Trophoblast cell (in vitro differentiated cells and primary cell): ENCODE measurements around the gene OTOG.

ENCODE experiments used
- DNase-seq, 2 donors: peaks; one replicate each; pipeline ENCODE4 v3.0.0-alpha.2; 2016
- H2AFZ ChIP-seq: 2 replicates; pipeline ENCODE4 v1.6.1; 2013; ENCODE audit warnings: low read length, moderate library complexity, mild to moderate bottlenecking; ENCODE audit not compliant: insufficient read depth, poor library complexity
- H2AK5ac ChIP-seq: 2 replicates; pipeline ENCODE4 v1.6.1; 2013; ENCODE audit warnings: mild to moderate bottlenecking, low read length
- H2BK120ac ChIP-seq: 2 replicates; pipeline ENCODE4 v1.6.1; 2013; ENCODE audit warnings: low read length, mild to moderate bottlenecking, moderate library complexity; ENCODE audit not compliant: insufficient read depth, poor library complexity
- H2BK12ac ChIP-seq: 2 replicates; pipeline ENCODE4 v1.6.1; 2013; ENCODE audit warnings: mild to moderate bottlenecking, low read length, moderate library complexity
- H2BK5ac ChIP-seq: 2 replicates; pipeline ENCODE4 v1.6.1; 2013; ENCODE audit warnings: low read length, low read depth, moderate library complexity, mild to moderate bottlenecking; ENCODE audit not compliant: poor library complexity
- H3K14ac ChIP-seq: 2 replicates; pipeline ENCODE4 v1.6.1; 2013; ENCODE audit warnings: mild to moderate bottlenecking, low read length
- H3K18ac ChIP-seq: 2 replicates; pipeline ENCODE4 v1.6.1; 2013; ENCODE audit warnings: mild to moderate bottlenecking, low read length
- H3K23ac ChIP-seq: 2 replicates; pipeline ENCODE4 v1.6.1; 2013; ENCODE audit warnings: low read length
- H3K27ac ChIP-seq: 2 replicates; pipeline ENCODE4 v1.5.1; 2013; ENCODE audit warnings: low read depth, mild to moderate bottlenecking, inconsistent platforms, low read length, moderate library complexity
- H3K27me3 ChIP-seq: 2 replicates; pipeline ENCODE4 v1.6.1; 2013; ENCODE audit warnings: inconsistent platforms, mild to moderate bottlenecking, low read length, moderate library complexity; ENCODE audit not compliant: insufficient read depth
- H3K36me3 ChIP-seq, 2 experiments: 1 replicate in 1 of 2; 2 replicates in 1 of 2; pipeline ENCODE4 v1.6.1; 2013; ENCODE audit warnings: low read length in 2 of 2, mild to moderate bottlenecking in 2 of 2, moderate library complexity in 1 of 2; ENCODE audit not compliant: insufficient read depth in 2 of 2, control insufficient read depth in 1 of 2
- H3K4ac ChIP-seq: 2 replicates; pipeline ENCODE4 v1.6.1; 2013; ENCODE audit warnings: low read depth, mild to moderate bottlenecking, low read length, moderate library complexity
- H3K4me1 ChIP-seq, 2 experiments: 1 replicate in 1 of 2; 2 replicates in 1 of 2; pipeline ENCODE4 v1.6.1; 2013; ENCODE audit warnings: low read length in 2 of 2, mild to moderate bottlenecking in 2 of 2, moderate library complexity in 1 of 2; ENCODE audit not compliant: insufficient read depth in 2 of 2, control insufficient read depth in 1 of 2
- H3K4me2 ChIP-seq: 2 replicates; pipeline ENCODE4 v1.6.1; 2013; ENCODE audit warnings: inconsistent platforms, mild to moderate bottlenecking, low read length, moderate library complexity
- H3K4me3 ChIP-seq: 2 replicates; pipeline ENCODE4 v1.5.1; 2013; ENCODE audit warnings: mild to moderate bottlenecking, low read depth, low read length, inconsistent platforms
- H3K79me1 ChIP-seq: one replicate; pipeline ENCODE4 v1.6.1; 2013; ENCODE audit warnings: low read length
- H3K79me2 ChIP-seq: 2 replicates; pipeline ENCODE4 v1.6.1; 2013; ENCODE audit warnings: low read length, mild to moderate bottlenecking; ENCODE audit not compliant: control insufficient read depth, insufficient read depth, poor library complexity
- H3K9ac ChIP-seq: 2 replicates; pipeline ENCODE4 v1.6.1; 2013; ENCODE audit warnings: mild to moderate bottlenecking, low read length
- H3K9me3 ChIP-seq: 2 replicates; pipeline ENCODE4 v1.6.1; 2013; ENCODE audit warnings: low read depth, mild to moderate bottlenecking, control low read depth, inconsistent platforms, low read length; ENCODE audit not compliant: insufficient read depth
- H4K12ac ChIP-seq: 2 replicates; pipeline ENCODE4 v1.6.1; 2013; ENCODE audit warnings: low read depth, mild to moderate bottlenecking, low read length, moderate library complexity
- H4K8ac ChIP-seq: 2 replicates; pipeline ENCODE4 v1.6.1; 2013; ENCODE audit warnings: low read depth, mild to moderate bottlenecking, low read length, moderate library complexity
- H4K91ac ChIP-seq: one replicate; pipeline ENCODE4 v1.6.1; 2013; ENCODE audit warnings: low read depth, mild to moderate bottlenecking, low read length, moderate library complexity
- WGBS: extraction: QIAGEN DNeasy Blood & Tissue Kit; methylation state at CpG from one replicate; pipeline ENCODE4 v1.1.7; 2013; ENCODE audit warnings: missing lambda C conversion rate; ENCODE audit not compliant: insufficient read length, insufficient coverage; ENCODE audit errors: extremely low coverage; 5-methylcytosine and 5-hydroxymethylcytosine counted together

The OTOG gene

GRCh38 chr11:17510507-17511206 is 36.4 kb upstream of the OTOG start:
- no peak overlapping the region for H3K9ac ChIP-seq
- H3K36me3 ChIP-seq, result no peaks in the 10 kb centered on the region
- DNase-seq, result no peak
- no peak overlapping the region for H3K23ac ChIP-seq
- H3K27ac ChIP-seq, result no peak overlapping the region
- H4K12ac ChIP-seq, result no peak overlapping the region
- H2AK5ac ChIP-seq, result no peak overlapping the region
- H3K4ac ChIP-seq, result no peak overlapping the region
- H4K8ac ChIP-seq, result no peak overlapping the region
- no peak overlapping the region for H3K14ac ChIP-seq
- no peak overlapping the region for H2BK5ac ChIP-seq
- no peaks in the 10 kb centered on the region for H3K79me2 ChIP-seq
- H3K4me3 ChIP-seq, result no peak overlapping the region
- H3K9me3 ChIP-seq, result peaks cover 1% of the 10 kb centered on the region
- no peaks in the 10 kb centered on the region for H3K27me3 ChIP-seq
- no peak overlapping the region for H4K91ac ChIP-seq
- H2BK12ac ChIP-seq, result no peak overlapping the region
- WGBS, result no CpG with 5 or more reads among the region's 4 CpGs
- no peak overlapping the region for H3K18ac ChIP-seq
- H3K4me2 ChIP-seq, result no peak overlapping the region
- no peak overlapping the region for H2AFZ ChIP-seq
- no peaks in the 10 kb centered on the region for H3K79me1 ChIP-seq
- H2BK120ac ChIP-seq, result no peak overlapping the region
- H3K4me1 ChIP-seq, result no peaks in the 10 kb centered on the region

- no peaks in the 10 kb centered on the region for H3K36me3 ChIP-seq
- WGBS, result no CpG with 5 or more reads among the region's 3 CpGs
- no peak overlapping the region for H3K23ac ChIP-seq
- H3K4me1 ChIP-seq, result no peaks in the 10 kb centered on the region
- no peaks in the 10 kb centered on the region for H3K79me1 ChIP-seq
- H3K9me3 ChIP-seq, result peaks cover 1% of the 10 kb centered on the region
- no peak overlapping the region for H3K4me3 ChIP-seq
- no peak overlapping the region for H3K18ac ChIP-seq
- H2AK5ac ChIP-seq, result no peak overlapping the region
- H2BK5ac ChIP-seq, result no peak overlapping the region
- no peak overlapping the region for H3K4ac ChIP-seq
- no peak overlapping the region for H3K27ac ChIP-seq
- H3K14ac ChIP-seq, result no peak overlapping the region
- H4K91ac ChIP-seq, result no peak overlapping the region
- no peaks in the 10 kb centered on the region for H3K79me2 ChIP-seq
- no peaks in the 10 kb centered on the region for H3K27me3 ChIP-seq
- no peak overlapping the region for H4K12ac ChIP-seq
- no peak overlapping the region for H2AFZ ChIP-seq
- no peak overlapping the region for H2BK12ac ChIP-seq
- no peak for DNase-seq
- no peak overlapping the region for H3K4me2 ChIP-seq
- H3K9ac ChIP-seq, result no peak overlapping the region
- no peak overlapping the region for H2BK120ac ChIP-seq
- no peak overlapping the region for H4K8ac ChIP-seq
Measured at GRCh38 chr11:17511571-17511970, 35.5 kb upstream of the OTOG start.

DNA sequence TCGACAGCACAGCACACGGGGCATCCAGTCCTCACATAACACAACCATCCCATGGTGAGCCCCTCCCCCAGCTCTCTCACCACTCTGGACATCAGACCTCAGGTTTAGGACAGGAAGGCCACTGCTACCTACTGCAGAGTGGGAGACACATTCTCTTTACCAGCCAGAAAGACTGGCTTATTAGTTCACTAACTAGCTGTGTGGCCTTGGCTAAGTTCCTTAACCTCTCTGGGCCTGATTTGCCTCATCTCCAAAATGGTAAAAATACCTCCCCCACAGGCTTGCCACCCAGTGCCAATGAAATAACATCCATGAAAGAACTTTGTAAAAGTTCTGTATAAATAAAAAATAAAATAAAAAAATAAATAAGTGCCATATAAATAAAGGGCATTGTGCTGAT is 35.0 kb upstream of the OTOG start:
- Histone ChIP-seq H3K18ac (no peak overlapping the region), H4K8ac (no peak overlapping the region), H3K14ac (no peak overlapping the region)

DNA sequence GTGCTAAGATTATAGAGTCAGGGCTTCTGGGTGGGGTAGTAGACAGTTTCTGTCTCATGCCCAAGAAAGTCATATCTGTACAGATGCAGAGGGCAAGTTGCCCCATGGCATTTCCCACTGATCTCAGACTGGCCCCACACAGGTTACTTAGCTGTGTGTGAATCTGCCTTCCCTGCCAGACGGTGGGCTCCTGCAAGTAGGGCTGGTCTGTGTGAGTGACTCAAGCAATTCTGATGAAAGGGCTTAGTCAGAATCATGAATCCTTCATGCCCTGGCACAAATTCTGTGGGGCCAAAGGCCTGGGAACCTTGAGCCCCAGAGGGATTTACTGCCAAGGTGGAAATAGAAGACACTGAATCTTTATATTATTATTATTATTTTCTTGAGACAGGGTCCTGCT is 33.2 kb upstream of the OTOG start:
- Histone ChIP-seq H2AFZ (no peak overlapping the region), H3K27ac (no peak overlapping the region), H4K91ac (no peak overlapping the region), H4K12ac (no peak overlapping the region), H2BK12ac (no peak overlapping the region), H3K36me3 (no peaks in the 10 kb centered on the region), H2BK5ac (no peak overlapping the region), H3K4ac (no peak overlapping the region), H3K4me2 (no peak overlapping the region), H3K79me2 (no peaks in the 10 kb centered on the region), H3K14ac (no peak overlapping the region), H4K8ac (no peak overlapping the region), H3K9me3 (peaks cover 3% of the 10 kb centered on the region), H2BK120ac (no peak overlapping the region), H3K27me3 (no peaks in the 10 kb centered on the region), H3K9ac (no peak overlapping the region), H3K23ac (no peak overlapping the region), H3K4me1 (no peaks in the 10 kb centered on the region), H3K18ac (no peak overlapping the region), H2AK5ac (no peak overlapping the region), H3K79me1 (no peaks in the 10 kb centered on the region), H3K4me3 (no peak overlapping the region)
- no peak for DNase-seq
- no CpG with 5 or more reads among the region's 1 CpG for WGBS

More for the DNA sequence above, 35.0 kb upstream of the OTOG start:
- no peak overlapping the region for H2AFZ ChIP-seq
- no peak overlapping the region for H4K91ac ChIP-seq
- H3K4me3 ChIP-seq, result no peak overlapping the region
- no peaks in the 10 kb centered on the region for H3K27me3 ChIP-seq
- H4K12ac ChIP-seq, result no peak overlapping the region
- H3K4ac ChIP-seq, result no peak overlapping the region
- no peak overlapping the region for H2BK5ac ChIP-seq
- no peaks in the 10 kb centered on the region for H3K79me1 ChIP-seq
- no peak overlapping the region for H2AK5ac ChIP-seq
- no peak overlapping the region for H3K23ac ChIP-seq
- peaks cover 1% of the 10 kb centered on the region for H3K9me3 ChIP-seq
- no CpG with 5 or more reads among the region's 2 CpGs for WGBS
- H3K27ac ChIP-seq, result no peak overlapping the region
- no peak for DNase-seq
- H3K79me2 ChIP-seq, result no peaks in the 10 kb centered on the region
- no peaks in the 10 kb centered on the region for H3K36me3 ChIP-seq
- H3K9ac ChIP-seq, result no peak overlapping the region
- H2BK120ac ChIP-seq, result no peak overlapping the region
- H3K4me2 ChIP-seq, result no peak overlapping the region
- H3K4me1 ChIP-seq, result no peaks in the 10 kb centered on the region
- no peak overlapping the region for H2BK12ac ChIP-seq
